HUES6 (cell line): Measurements from ENCODE around the gene BRF1.
A peak's percentile ranks its signal among the peaks of the same experiment; 100 is the strongest.

ENCODE experiments used
- H3K27ac ChIP-seq: 2 replicates; pipeline ENCODE4 v1.7.0; 2013; ENCODE audit warnings: low read depth, mild to moderate bottlenecking, low read length, inconsistent platforms
- H3K27me3 ChIP-seq: 2 replicates; pipeline ENCODE4 v1.6.1; 2013; ENCODE audit warnings: low read length; ENCODE audit not compliant: control insufficient read depth, insufficient read depth
- H3K36me3 ChIP-seq: 2 replicates; pipeline ENCODE4 v1.6.1; 2013; ENCODE audit warnings: low read length; ENCODE audit not compliant: control insufficient read depth, insufficient read depth
- H3K4me1 ChIP-seq: 2 replicates; pipeline ENCODE4 v1.6.1; 2013; ENCODE audit warnings: low read length; ENCODE audit not compliant: control insufficient read depth, insufficient read depth
- H3K4me3 ChIP-seq: 2 replicates; pipeline ENCODE4 v1.5.1; 2013; ENCODE audit warnings: low read depth, low read length
- H3K9ac ChIP-seq: one replicate; pipeline ENCODE4 v1.6.1; 2013; ENCODE audit warnings: mild to moderate bottlenecking, low read length
- H3K9me3 ChIP-seq: 2 replicates; pipeline ENCODE4 v1.6.1; 2013; ENCODE audit warnings: low read depth, low read length; ENCODE audit not compliant: control insufficient read depth, insufficient read depth

The BRF1 gene, protein sequence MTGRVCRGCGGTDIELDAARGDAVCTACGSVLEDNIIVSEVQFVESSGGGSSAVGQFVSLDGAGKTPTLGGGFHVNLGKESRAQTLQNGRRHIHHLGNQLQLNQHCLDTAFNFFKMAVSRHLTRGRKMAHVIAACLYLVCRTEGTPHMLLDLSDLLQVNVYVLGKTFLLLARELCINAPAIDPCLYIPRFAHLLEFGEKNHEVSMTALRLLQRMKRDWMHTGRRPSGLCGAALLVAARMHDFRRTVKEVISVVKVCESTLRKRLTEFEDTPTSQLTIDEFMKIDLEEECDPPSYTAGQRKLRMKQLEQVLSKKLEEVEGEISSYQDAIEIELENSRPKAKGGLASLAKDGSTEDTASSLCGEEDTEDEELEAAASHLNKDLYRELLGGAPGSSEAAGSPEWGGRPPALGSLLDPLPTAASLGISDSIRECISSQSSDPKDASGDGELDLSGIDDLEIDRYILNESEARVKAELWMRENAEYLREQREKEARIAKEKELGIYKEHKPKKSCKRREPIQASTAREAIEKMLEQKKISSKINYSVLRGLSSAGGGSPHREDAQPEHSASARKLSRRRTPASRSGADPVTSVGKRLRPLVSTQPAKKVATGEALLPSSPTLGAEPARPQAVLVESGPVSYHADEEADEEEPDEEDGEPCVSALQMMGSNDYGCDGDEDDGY

DNA sequence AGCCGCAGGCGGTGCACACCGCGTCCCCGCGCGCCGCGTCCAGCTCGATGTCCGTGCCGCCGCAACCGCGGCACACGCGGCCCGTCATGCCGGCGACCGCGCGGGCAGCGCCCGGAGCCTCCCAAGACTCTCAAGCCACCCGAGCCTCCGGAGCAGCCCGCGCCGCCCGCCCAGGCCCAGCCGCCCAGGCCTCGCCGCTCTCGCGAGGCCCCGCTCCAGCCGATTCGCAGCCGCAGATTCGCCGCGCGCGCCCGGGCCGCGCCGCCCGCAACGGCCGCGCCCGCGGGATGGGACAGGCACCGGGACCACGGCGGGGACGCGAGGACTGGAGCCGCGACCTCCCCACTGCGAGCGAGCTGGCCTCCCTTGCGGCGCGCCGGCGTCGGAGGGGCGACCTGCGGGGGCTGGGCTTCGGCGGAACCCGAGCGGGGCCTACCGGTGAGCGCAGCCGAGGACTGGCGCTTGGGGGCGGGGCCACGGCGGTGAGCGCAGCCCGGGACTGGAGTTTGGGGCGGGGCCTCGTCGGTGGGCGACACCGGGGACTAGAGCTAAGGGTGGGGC lies at the start of gene BRF1:
BRF1 (minus strand) TSS at position 460 of the 561 bp plus-strand sequence; CDS start at position 88, 372 bp downstream.
- H3K36me3 ChIP-seq = no peaks in the 10 kb centered on the region; the same call in 1 of the 2 replicates
- H3K4me1 ChIP-seq = 0 out of 2 replicates have a peak, but pooled peaks cover 3% of the 10 kb centered on the region
- H3K27ac ChIP-seq = no peak within 1 kb of the TSS
- peaks cover 10% of the 10 kb centered on the region; the same call in 1 of the 2 replicates for H3K27me3 ChIP-seq
- peak within 1 kb of the TSS; percentile 100 for H3K4me3 ChIP-seq
- peak within 1 kb of the TSS; percentile 95 for H3K9ac ChIP-seq
- no peaks in the 10 kb centered on the region for H3K9me3 ChIP-seq

GRCh38 chr14:105349992-105350391 lies 49.2 kb upstream of the BRF1 start:
- Histone ChIP-seq H3K27ac (no peak overlapping the region), H3K9me3 (peaks cover 3% of the 10 kb centered on the region; the same call in 1 of the 2 replicates)

DNA sequence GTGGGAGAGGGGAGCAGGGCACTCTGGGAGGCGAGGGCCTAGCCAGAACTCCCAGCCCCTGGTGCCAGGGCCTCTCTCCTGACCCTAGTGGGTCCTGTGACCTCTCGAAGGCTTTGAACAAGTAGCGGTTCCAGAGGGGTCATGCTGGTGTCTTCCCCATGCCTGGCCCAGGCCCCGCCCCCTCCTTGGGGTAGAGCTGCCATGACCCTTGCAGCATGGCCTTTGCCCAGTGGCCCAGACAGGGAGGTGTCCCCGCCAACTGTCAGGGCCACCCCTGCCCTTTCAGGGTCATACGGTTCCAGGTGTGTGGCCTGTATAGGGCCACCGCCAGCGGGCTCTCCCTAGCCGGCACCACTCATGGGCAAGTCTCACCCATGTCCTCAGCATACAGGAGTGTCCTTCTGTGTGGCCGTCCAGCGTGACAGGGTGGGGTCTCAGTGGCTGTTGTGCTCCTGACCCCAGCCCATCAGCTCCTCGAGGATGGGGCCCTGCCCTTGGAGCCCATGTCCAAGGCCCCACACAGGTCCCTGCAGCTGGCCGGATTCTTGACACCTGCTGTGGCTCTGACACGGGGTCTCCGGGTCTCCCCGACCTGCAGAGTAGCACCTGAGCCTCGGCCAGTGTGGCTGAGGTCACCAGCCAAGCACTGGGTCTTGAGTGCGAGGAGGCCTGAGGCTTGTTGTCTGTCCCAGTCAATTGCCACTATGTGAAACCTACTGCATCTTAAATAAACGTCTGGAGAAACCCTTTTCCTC lies 48.3 kb upstream of the BRF1 start:
- peaks cover 4% of the 10 kb centered on the region; the same call in 1 of the 2 replicates for H3K4me1 ChIP-seq
- no peak overlapping the region for H3K27ac ChIP-seq
- H3K9me3 ChIP-seq = peaks cover 7% of the 10 kb centered on the region; the same call in 1 of the 2 replicates
- H3K9ac ChIP-seq = no peak overlapping the region
- H3K4me3 ChIP-seq = no peak overlapping the region
- H3K36me3 ChIP-seq = no peaks in the 10 kb centered on the region
- no peaks in the 10 kb centered on the region for H3K27me3 ChIP-seq

More at GRCh38 chr14:105349992-105350391, 49.2 kb upstream of the BRF1 start:
- Histone ChIP-seq H3K36me3 (peaks cover 3% of the 10 kb centered on the region; the same call in 1 of the 2 replicates), H3K27me3 (no peaks in the 10 kb centered on the region), H3K9ac (no peak overlapping the region), H3K4me1 (peaks cover 4% of the 10 kb centered on the region; the same call in 1 of the 2 replicates), H3K4me3 (no peak overlapping the region)

DNA sequence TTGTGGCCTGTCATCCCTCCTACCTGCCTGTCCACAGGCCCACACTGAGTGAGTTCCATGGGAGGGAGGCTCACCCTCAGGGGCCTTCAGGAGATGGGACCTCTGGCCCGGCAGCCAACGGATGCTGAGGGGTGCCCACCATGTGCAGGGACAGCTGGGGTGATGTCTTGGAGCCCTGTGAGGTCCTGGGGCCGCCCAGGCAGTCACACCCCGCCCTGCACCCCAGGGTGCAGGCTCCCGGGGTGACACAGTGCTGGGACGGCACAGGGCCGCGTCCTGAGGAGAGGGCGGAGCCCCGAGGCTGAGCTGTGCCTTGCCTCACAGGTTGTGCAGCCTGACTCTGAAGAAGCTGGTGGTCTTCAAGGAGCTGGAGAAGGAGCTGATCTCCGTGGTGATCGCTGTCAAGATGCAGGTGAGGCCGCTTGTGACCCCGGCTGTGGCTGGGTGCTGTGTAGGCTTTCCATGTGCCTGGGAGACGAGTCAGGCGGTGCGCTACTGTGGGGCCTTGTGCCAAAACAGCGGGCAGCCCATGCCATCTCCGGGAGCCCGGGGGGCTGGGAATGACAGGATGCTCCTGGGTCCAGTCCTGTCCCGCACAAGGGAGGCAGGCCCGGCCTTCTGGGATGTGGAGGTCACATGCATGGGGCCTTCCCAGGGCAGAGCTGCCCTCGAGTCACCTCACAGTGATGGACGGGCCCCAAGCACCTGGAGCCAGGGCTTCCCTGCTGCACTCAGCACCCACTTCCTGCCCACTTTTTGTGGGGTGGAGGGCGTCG lies 47.6 kb upstream of the BRF1 start:
- Histone ChIP-seq H3K4me3 (no peak overlapping the region), H3K9ac (no peak overlapping the region), H3K9me3 (peaks cover 7% of the 10 kb centered on the region; the same call in 1 of the 2 replicates), H3K4me1 (peaks cover 4% of the 10 kb centered on the region; the same call in 1 of the 2 replicates), H3K27ac (no peak overlapping the region), H3K36me3 (no peaks in the 10 kb centered on the region), H3K27me3 (no peaks in the 10 kb centered on the region)

- Histone ChIP-seq H3K9me3 (peaks cover 7% of the 10 kb centered on the region; the same call in 1 of the 2 replicates), H3K9ac (no peak overlapping the region), H3K4me3 (no peak overlapping the region), H3K4me1 (peaks cover 4% of the 10 kb centered on the region), H3K27ac (no peak overlapping the region), H3K36me3 (no peaks in the 10 kb centered on the region), H3K27me3 (no peaks in the 10 kb centered on the region)
Observed at GRCh38 chr14:105347587-105347968, 46.8 kb upstream of the BRF1 start.

- no peak overlapping the region for H3K9ac ChIP-seq
- no peaks in the 10 kb centered on the region for H3K27me3 ChIP-seq
- peaks cover 7% of the 10 kb centered on the region; the same call in 1 of the 2 replicates for H3K9me3 ChIP-seq
- H3K36me3 ChIP-seq = no peaks in the 10 kb centered on the region
- no peak overlapping the region for H3K27ac ChIP-seq
- H3K4me1 ChIP-seq = peaks cover 3% of the 10 kb centered on the region
- H3K4me3 ChIP-seq = no peak overlapping the region
Observed at GRCh38 chr14:105346876-105347586, 46.2 kb upstream of the BRF1 start.

GRCh38 chr14:105346200-105346533 lies 45.4 kb upstream of the BRF1 start:
- Histone ChIP-seq H3K9ac (no peak overlapping the region), H3K36me3 (no peaks in the 10 kb centered on the region), H3K27me3 (no peaks in the 10 kb centered on the region), H3K27ac (no peak overlapping the region), H3K4me3 (no peak overlapping the region), H3K9me3 (peaks cover 7% of the 10 kb centered on the region; the same call in 1 of the 2 replicates), H3K4me1 (no peaks in the 10 kb centered on the region; the same call in 1 of the 2 replicates)

GRCh38 chr14:105343194-105343593 lies 42.4 kb upstream of the BRF1 start:
- Histone ChIP-seq H3K27me3 (no peaks in the 10 kb centered on the region), H3K4me1 (no peaks in the 10 kb centered on the region; the same call in 1 of the 2 replicates), H3K27ac (no peak overlapping the region), H3K36me3 (no peaks in the 10 kb centered on the region), H3K9ac (no peak overlapping the region), H3K4me3 (no peak overlapping the region), H3K9me3 (peaks cover 7% of the 10 kb centered on the region; the same call in 1 of the 2 replicates)

GRCh38 chr14:105340821-105341733 lies 40.3 kb upstream of the BRF1 start:
- Histone ChIP-seq H3K4me3 (no peak overlapping the region), H3K4me1 (no peaks in the 10 kb centered on the region; the same call in 1 of the 2 replicates), H3K9me3 (peaks cover 7% of the 10 kb centered on the region; the same call in 1 of the 2 replicates), H3K36me3 (no peaks in the 10 kb centered on the region), H3K27ac (no peak overlapping the region), H3K27me3 (no peaks in the 10 kb centered on the region), H3K9ac (no peak overlapping the region)
